Measurements from ENCODE around the gene RALGPS1. TPM values are rescaled to one million over a fixed set of nuclear protein-coding genes. Genes with fewer than 3 reads are reported as not detected.

Gene RALGPS1
- total and polyA plus RNA-seq, 2 of the 13 experiments (the other 11 are each of a cell fraction or from before 2014, with no cell fraction given) = 3.7 to 6.5 TPM

DNA sequence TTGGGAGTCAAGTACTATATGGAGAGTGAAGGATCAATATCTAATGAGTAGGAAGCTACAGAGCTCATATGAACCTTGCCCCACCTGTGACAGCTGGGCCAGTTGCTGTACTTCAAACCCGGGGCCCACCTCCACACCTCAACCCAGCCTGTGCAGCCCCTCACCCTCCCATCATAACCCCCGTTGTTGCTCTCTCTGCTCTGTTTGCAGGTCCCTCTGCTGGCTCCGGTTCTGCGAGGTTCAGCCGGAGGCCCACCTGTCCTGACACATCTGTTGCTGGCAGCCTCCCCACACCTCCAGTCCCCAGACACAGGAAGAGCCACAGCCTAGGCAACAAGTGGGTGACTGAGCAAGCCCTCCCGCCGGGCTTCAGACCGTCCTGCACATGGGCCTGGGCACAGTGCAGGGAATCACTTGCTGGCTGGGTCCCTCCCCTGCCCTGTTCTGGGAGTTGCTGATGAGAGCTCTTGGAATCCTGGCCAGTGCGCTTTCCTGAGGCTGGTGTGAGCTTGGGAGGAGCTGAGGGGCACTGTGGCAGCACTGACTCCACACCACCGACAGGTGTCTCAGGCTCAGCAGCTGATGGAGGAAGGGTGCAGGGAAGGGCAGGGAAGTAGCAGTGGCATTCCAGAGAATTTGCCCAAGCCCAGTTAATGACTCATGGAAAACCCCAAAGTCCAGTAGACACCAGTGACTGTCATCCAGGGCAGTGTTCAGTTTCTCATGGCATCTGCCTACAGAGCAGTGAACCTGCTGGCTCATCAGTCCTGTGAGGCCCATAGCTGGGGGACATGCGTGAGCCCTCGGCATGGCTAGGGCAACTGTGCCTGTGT is 280.5 kb downstream of the RALGPS1 start (continued):
- TF ChIP-seq, protein P1, sequence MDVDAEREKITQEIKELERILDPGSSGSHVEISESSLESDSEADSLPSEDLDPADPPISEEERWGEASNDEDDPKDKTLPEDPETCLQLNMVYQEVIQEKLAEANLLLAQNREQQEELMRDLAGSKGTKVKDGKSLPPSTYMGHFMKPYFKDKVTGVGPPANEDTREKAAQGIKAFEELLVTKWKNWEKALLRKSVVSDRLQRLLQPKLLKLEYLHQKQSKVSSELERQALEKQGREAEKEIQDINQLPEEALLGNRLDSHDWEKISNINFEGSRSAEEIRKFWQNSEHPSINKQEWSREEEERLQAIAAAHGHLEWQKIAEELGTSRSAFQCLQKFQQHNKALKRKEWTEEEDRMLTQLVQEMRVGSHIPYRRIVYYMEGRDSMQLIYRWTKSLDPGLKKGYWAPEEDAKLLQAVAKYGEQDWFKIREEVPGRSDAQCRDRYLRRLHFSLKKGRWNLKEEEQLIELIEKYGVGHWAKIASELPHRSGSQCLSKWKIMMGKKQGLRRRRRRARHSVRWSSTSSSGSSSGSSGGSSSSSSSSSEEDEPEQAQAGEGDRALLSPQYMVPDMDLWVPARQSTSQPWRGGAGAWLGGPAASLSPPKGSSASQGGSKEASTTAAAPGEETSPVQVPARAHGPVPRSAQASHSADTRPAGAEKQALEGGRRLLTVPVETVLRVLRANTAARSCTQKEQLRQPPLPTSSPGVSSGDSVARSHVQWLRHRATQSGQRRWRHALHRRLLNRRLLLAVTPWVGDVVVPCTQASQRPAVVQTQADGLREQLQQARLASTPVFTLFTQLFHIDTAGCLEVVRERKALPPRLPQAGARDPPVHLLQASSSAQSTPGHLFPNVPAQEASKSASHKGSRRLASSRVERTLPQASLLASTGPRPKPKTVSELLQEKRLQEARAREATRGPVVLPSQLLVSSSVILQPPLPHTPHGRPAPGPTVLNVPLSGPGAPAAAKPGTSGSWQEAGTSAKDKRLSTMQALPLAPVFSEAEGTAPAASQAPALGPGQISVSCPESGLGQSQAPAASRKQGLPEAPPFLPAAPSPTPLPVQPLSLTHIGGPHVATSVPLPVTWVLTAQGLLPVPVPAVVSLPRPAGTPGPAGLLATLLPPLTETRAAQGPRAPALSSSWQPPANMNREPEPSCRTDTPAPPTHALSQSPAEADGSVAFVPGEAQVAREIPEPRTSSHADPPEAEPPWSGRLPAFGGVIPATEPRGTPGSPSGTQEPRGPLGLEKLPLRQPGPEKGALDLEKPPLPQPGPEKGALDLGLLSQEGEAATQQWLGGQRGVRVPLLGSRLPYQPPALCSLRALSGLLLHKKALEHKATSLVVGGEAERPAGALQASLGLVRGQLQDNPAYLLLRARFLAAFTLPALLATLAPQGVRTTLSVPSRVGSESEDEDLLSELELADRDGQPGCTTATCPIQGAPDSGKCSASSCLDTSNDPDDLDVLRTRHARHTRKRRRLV (CRISPR knock-in tag; IDR thresholded peaks at IDR 0.05) = no peak
- TF ChIP-seq, protein P2, sequence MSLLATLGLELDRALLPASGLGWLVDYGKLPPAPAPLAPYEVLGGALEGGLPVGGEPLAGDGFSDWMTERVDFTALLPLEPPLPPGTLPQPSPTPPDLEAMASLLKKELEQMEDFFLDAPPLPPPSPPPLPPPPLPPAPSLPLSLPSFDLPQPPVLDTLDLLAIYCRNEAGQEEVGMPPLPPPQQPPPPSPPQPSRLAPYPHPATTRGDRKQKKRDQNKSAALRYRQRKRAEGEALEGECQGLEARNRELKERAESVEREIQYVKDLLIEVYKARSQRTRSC (CRISPR knock-in tag; IDR thresholded peaks at IDR 0.05; ENCODE audit: low read depth) = no peak
- TF ChIP-seq PLRG1 (conservative IDR thresholded peaks at IDR 0.05) = no peak
- TF ChIP-seq ZMAT3 (CRISPR knock-in tag; conservative IDR thresholded peaks at IDR 0.05) = 0 out of 2 replicates have a peak, but pooled peaks have one; percentile 25
- no peak for TF ChIP-seq LCORL (IDR thresholded peaks at IDR 0.05)
- peak; percentile 69; the same call in 1 of the 2 replicates for TF ChIP-seq LCORL (CRISPR knock-in tag; IDR thresholded peaks at IDR 0.05)
- no peak for TF ChIP-seq ZNF670 (CRISPR knock-in tag; IDR thresholded peaks at IDR 0.05; ENCODE audit: borderline replicate concordance)
- TF ChIP-seq ZNF749 (CRISPR knock-in tag; IDR thresholded peaks at IDR 0.05; ENCODE audit: borderline replicate concordance) = no peak
- no peak for TF ChIP-seq ZNF274 (CRISPR knock-in tag; IDR thresholded peaks at IDR 0.05)
- TF ChIP-seq ZNF572 (CRISPR knock-in tag; IDR thresholded peaks at IDR 0.05) = 0 out of 2 replicates have a peak, but pooled peaks have one; percentile 28
- 0 out of 2 replicates have a peak, but pooled peaks have one; percentile 20 for TF ChIP-seq STAG1 (CRISPR knock-in tag; IDR thresholded peaks at IDR 0.05)
- TF ChIP-seq AKAP8 (CRISPR knock-in tag; IDR thresholded peaks at IDR 0.05) = no peak
- no peak for TF ChIP-seq SP1 (IDR thresholded peaks at IDR 0.05)
- no peak for TF ChIP-seq SP1 (CRISPR knock-in tag; IDR thresholded peaks at IDR 0.05)
- peak; percentile 15; the same call in 1 of the 2 replicates for TF ChIP-seq MED1 (CRISPR knock-in tag; IDR thresholded peaks at IDR 0.05)
- TF ChIP-seq FOSL2 (CRISPR knock-in tag; IDR thresholded peaks at IDR 0.05) = peak; percentile 82
- TF ChIP-seq MYC (CRISPR knock-in tag; IDR thresholded peaks at IDR 0.05; ENCODE audit: borderline replicate concordance) = no peak
- TF ChIP-seq ZNF263 (CRISPR knock-in tag; IDR thresholded peaks at IDR 0.05) = peak; percentile 48; the same call in 1 of the 2 replicates
- TF ChIP-seq ZNF350 (CRISPR knock-in tag; IDR thresholded peaks at IDR 0.05; ENCODE audit: borderline replicate concordance, low read depth) = 0 out of 2 replicates have a peak, but pooled peaks have one; percentile 39
- TF ChIP-seq, protein P3, sequence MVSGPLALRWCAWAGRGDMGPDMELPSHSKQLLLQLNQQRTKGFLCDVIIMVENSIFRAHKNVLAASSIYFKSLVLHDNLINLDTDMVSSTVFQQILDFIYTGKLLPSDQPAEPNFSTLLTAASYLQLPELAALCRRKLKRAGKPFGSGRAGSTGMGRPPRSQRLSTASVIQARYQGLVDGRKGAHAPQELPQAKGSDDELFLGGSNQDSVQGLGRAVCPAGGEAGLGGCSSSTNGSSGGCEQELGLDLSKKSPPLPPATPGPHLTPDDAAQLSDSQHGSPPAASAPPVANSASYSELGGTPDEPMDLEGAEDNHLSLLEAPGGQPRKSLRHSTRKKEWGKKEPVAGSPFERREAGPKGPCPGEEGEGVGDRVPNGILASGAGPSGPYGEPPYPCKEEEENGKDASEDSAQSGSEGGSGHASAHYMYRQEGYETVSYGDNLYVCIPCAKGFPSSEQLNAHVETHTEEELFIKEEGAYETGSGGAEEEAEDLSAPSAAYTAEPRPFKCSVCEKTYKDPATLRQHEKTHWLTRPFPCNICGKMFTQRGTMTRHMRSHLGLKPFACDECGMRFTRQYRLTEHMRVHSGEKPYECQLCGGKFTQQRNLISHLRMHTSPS (CRISPR knock-in tag; IDR thresholded peaks at IDR 0.05; ENCODE audit: low read depth) = peak; percentile 83; the same call in 1 of the 2 replicates
- peak; percentile 61; the same call in 1 of the 2 replicates for TF ChIP-seq ZNF644 (CRISPR knock-in tag; IDR thresholded peaks at IDR 0.05; ENCODE audit: low read depth)

Data from HepG2 (cell line).